HepG2 (cell line): ENCODE measurements around the gene TNPO3.

Experiments
- ATF2 ChIP-seq: sonication (generic); formaldehyde crosslinking; IDR thresholded peaks from 2 replicates; pipeline ENCODE4 v1.4.0; 2020; ENCODE audit warnings: missing genetic modification reagents
- ATF4 ChIP-seq, 2 experiments: fragments of 450-650 bp in 1 of 2; sonication (generic) in 1 of 2; formaldehyde crosslinking; IDR thresholded peaks; 2 replicates each; pipeline versions ENCODE4 v1.5.0 to v1.8.0; 2020 to 2022; ENCODE audit warnings: mild to moderate bottlenecking in 1 of 2, missing genetic modification reagents in 1 of 2
- CENPT ChIP-seq: sonication (generic); formaldehyde crosslinking; IDR thresholded peaks from 2 replicates; pipeline ENCODE4 v1.8.0; 2022; ENCODE audit warnings: low read depth, mild to moderate bottlenecking, moderate library complexity, missing genetic modification reagents
- DMTF1 ChIP-seq: sonication (generic); formaldehyde crosslinking; IDR thresholded peaks from 2 replicates; pipeline ENCODE4 v1.4.0; 2020; ENCODE audit warnings: mild to moderate bottlenecking, missing genetic modification reagents
- NCOA2 ChIP-seq: sonication (generic); formaldehyde crosslinking; IDR thresholded peaks from 2 replicates; pipeline ENCODE4 v1.8.0; 2022; ENCODE audit warnings: inconsistent platforms
- NFIC ChIP-seq: IDR thresholded peaks from 2 replicates; pipeline ENCODE4 v1.6.1; 2012; ENCODE audit warnings: mild to moderate bottlenecking, low read length, inconsistent platforms
- NFYB ChIP-seq: sonication (generic); formaldehyde crosslinking; IDR thresholded peaks from 2 replicates; pipeline ENCODE4 v1.4.0; 2020; ENCODE audit warnings: missing genetic modification reagents
- SNRNP70 ChIP-seq: fragments of 200-400 bp; formaldehyde crosslinking; IDR thresholded peaks from 2 replicates; pipeline ENCODE4 v1.6.1; 2017; ENCODE audit warnings: mild to moderate bottlenecking, low read depth, low read length, moderate library complexity
- SRY ChIP-seq: sonication (generic); formaldehyde crosslinking; IDR thresholded peaks from 2 replicates; pipeline ENCODE4 v1.8.0; 2022; ENCODE audit warnings: mild to moderate bottlenecking, missing genetic modification reagents
- TBP ChIP-seq: sonication (generic); formaldehyde crosslinking; IDR thresholded peaks from 2 replicates; pipeline ENCODE4 v1.5.0; 2020; ENCODE audit warnings: missing genetic modification reagents
- ZNF557 ChIP-seq: sonication (generic); formaldehyde crosslinking; IDR thresholded peaks from 2 replicates; pipeline ENCODE4 v1.4.0; 2020; ENCODE audit warnings: missing genetic modification reagents

GRCh38 chr7:129024125-129024524 lies 30.8 kb downstream of the TNPO3 start:
- TF ChIP-seq SRY (CRISPR knock-in tag) (no peak), DMTF1 (CRISPR knock-in tag) (no peak), ZNF557 (CRISPR knock-in tag) (no peak), CENPT (no peak), NFYB (no peak), TBP (CRISPR knock-in tag) (no peak), NFIC (no peak), SNRNP70 (no peak), NCOA2 (no peak), ATF2 (CRISPR knock-in tag) (no peak), ATF4 (CRISPR knock-in tag; IDR thresholded peaks at IDR 0.05) (no peak)
